WTC11 (cell line): ENCODE data around the gene SLK.

Source experiments
- ARID4B ChIP-seq: sonication (generic); formaldehyde crosslinking; IDR thresholded peaks from 2 replicates; pipeline ENCODE4 v1.8.0; 2023; ENCODE audit warnings: missing genetic modification reagents, mild to moderate bottlenecking, borderline replicate concordance
- CREB1 ChIP-seq: sonication (generic); formaldehyde crosslinking; IDR thresholded peaks from 2 replicates; pipeline ENCODE4 v1.8.0; 2023; ENCODE audit warnings: mild to moderate bottlenecking, missing genetic modification reagents
- E2F4 ChIP-seq: sonication (generic); formaldehyde crosslinking; IDR thresholded peaks from 2 replicates; pipeline ENCODE4 v1.8.1; 2022; ENCODE audit warnings: low read depth, mild to moderate bottlenecking, moderate library complexity, missing genetic modification reagents, borderline replicate concordance
- ERG ChIP-seq: fragments of 250-450 bp; sonication (Bioruptor Pico); IDR thresholded peaks from 2 replicates; pipeline ENCODE4 v1.8.0; 2021; ENCODE audit warnings: mild to moderate bottlenecking
- GABPB1 ChIP-seq: sonication (generic); formaldehyde crosslinking; IDR thresholded peaks from 2 replicates; pipeline ENCODE4 v1.8.1; 2023; ENCODE audit warnings: mild to moderate bottlenecking, missing genetic modification reagents
- JUN ChIP-seq: sonication (generic); formaldehyde crosslinking; IDR thresholded peaks from 2 replicates; pipeline ENCODE4 v1.8.0; 2023; ENCODE audit warnings: mild to moderate bottlenecking, missing genetic modification reagents
- NFYB ChIP-seq: sonication (generic); formaldehyde crosslinking; conservative IDR thresholded peaks from 2 replicates; pipeline ENCODE4 v1.8.0; 2022; ENCODE audit warnings: low read depth, missing genetic modification reagents
- PRDM15 ChIP-seq: sonication (generic); formaldehyde crosslinking; IDR thresholded peaks from 2 replicates; pipeline ENCODE4 v1.8.0; 2022; ENCODE audit warnings: missing genetic modification reagents
- SMAD4 ChIP-seq: sonication (generic); formaldehyde crosslinking; IDR thresholded peaks from 2 replicates; pipeline ENCODE4 v1.8.0; 2022; ENCODE audit warnings: mild to moderate bottlenecking, missing genetic modification reagents
- SP1 ChIP-seq: sonication (generic); formaldehyde crosslinking; conservative IDR thresholded peaks from 2 replicates; pipeline ENCODE4 v1.8.1; 2022; ENCODE audit warnings: missing genetic modification reagents
- TF ChIP-seq, protein P1 (sequence below): fragments of 200-600 bp; IDR thresholded peaks from 2 replicates; pipeline ENCODE4 v1.8.0; 2022; ENCODE audit warnings: antibody characterized with exemption
- TF ChIP-seq, protein P2 (sequence below): sonication (generic); formaldehyde crosslinking; IDR thresholded peaks from 2 replicates; pipeline ENCODE4 v1.8.1; 2023; ENCODE audit warnings: mild to moderate bottlenecking, missing genetic modification reagents, moderate library complexity
- TF ChIP-seq, protein P3 (sequence below): sonication (generic); formaldehyde crosslinking; IDR thresholded peaks from 2 replicates; pipeline ENCODE4 v1.8.1; 2022; ENCODE audit warnings: low read depth, missing genetic modification reagents, borderline replicate concordance
- TF ChIP-seq, protein P4 (sequence below): sonication (generic); formaldehyde crosslinking; IDR thresholded peaks from 2 replicates; pipeline ENCODE4 v1.8.1; 2023; ENCODE audit warnings: mild to moderate bottlenecking, moderate library complexity, missing genetic modification reagents

- TF ChIP-seq, protein P1, sequence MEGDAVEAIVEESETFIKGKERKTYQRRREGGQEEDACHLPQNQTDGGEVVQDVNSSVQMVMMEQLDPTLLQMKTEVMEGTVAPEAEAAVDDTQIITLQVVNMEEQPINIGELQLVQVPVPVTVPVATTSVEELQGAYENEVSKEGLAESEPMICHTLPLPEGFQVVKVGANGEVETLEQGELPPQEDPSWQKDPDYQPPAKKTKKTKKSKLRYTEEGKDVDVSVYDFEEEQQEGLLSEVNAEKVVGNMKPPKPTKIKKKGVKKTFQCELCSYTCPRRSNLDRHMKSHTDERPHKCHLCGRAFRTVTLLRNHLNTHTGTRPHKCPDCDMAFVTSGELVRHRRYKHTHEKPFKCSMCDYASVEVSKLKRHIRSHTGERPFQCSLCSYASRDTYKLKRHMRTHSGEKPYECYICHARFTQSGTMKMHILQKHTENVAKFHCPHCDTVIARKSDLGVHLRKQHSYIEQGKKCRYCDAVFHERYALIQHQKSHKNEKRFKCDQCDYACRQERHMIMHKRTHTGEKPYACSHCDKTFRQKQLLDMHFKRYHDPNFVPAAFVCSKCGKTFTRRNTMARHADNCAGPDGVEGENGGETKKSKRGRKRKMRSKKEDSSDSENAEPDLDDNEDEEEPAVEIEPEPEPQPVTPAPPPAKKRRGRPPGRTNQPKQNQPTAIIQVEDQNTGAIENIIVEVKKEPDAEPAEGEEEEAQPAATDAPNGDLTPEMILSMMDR = no peak
- no peak for TF ChIP-seq ERG
- no peak for TF ChIP-seq E2F4
- TF ChIP-seq, protein P2, sequence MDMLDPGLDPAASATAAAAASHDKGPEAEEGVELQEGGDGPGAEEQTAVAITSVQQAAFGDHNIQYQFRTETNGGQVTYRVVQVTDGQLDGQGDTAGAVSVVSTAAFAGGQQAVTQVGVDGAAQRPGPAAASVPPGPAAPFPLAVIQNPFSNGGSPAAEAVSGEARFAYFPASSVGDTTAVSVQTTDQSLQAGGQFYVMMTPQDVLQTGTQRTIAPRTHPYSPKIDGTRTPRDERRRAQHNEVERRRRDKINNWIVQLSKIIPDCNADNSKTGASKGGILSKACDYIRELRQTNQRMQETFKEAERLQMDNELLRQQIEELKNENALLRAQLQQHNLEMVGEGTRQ (CRISPR knock-in tag) = no peak
- TF ChIP-seq, protein P3, sequence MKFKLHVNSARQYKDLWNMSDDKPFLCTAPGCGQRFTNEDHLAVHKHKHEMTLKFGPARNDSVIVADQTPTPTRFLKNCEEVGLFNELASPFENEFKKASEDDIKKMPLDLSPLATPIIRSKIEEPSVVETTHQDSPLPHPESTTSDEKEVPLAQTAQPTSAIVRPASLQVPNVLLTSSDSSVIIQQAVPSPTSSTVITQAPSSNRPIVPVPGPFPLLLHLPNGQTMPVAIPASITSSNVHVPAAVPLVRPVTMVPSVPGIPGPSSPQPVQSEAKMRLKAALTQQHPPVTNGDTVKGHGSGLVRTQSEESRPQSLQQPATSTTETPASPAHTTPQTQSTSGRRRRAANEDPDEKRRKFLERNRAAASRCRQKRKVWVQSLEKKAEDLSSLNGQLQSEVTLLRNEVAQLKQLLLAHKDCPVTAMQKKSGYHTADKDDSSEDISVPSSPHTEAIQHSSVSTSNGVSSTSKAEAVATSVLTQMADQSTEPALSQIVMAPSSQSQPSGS (CRISPR knock-in tag) = no peak
- no peak for TF ChIP-seq CREB1
- TF ChIP-seq SMAD4 (CRISPR knock-in tag) = no peak
- no peak for TF ChIP-seq PRDM15
- no peak for TF ChIP-seq JUN
- no peak for TF ChIP-seq SP1 (CRISPR knock-in tag)
- TF ChIP-seq, protein P4, sequence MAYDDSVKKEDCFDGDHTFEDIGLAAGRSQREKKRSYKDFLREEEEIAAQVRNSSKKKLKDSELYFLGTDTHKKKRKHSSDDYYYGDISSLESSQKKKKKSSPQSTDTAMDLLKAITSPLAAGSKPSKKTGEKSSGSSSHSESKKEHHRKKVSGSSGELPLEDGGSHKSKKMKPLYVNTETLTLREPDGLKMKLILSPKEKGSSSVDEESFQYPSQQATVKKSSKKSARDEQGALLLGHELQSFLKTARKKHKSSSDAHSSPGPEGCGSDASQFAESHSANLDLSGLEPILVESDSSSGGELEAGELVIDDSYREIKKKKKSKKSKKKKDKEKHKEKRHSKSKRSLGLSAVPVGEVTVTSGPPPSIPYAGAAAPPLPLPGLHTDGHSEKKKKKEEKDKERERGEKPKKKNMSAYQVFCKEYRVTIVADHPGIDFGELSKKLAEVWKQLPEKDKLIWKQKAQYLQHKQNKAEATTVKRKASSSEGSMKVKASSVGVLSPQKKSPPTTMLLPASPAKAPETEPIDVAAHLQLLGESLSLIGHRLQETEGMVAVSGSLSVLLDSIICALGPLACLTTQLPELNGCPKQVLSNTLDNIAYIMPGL (CRISPR knock-in tag) = no peak
- TF ChIP-seq NFYB (CRISPR knock-in tag) = no peak
- no peak for TF ChIP-seq GABPB1 (CRISPR knock-in tag)
- no peak for TF ChIP-seq ARID4B (CRISPR knock-in tag)
Observed at GRCh38 chr10:103995134-103995533, 28.2 kb downstream of the SLK start.
